K562 (cell line): ENCODE data around the gene KEL. TPM values are rescaled to one million over a fixed set of nuclear protein-coding genes. Genes with fewer than 3 reads are reported as not detected.
A peak's percentile ranks its signal among the peaks of the same experiment; 100 is the strongest.

Source experiments
- ATAC-seq: fragments of 200-7000 bp; cut with Tn5 transposase; 3 replicates; pipeline ENCODE4 v1.9.1; 2020; ENCODE audit warnings: moderate library complexity
- BruUV-seq: library from RNA; stranded (reverse); fragments of 400-500 nt; replicated peaks from 2 replicates; lab custom pipeline; 2021; lab: Mats Ljungman, UMichigan
- CTCF ChIA-PET: fragments of 300-600 bp; formaldehyde crosslinking; extraction: SDS; loops from one replicate; lab custom pipeline; 2021; ENCODE audit warnings: low intra/inter-chr PET ratio; lab: Yijun Ruan, JAX
- POLR2A ChIA-PET: fragments of 300-600, 350-650 bp; sonication (Branson Sonifier 250); formaldehyde crosslinking; extraction: SDS; loops from one replicate; lab custom pipeline; 2021; ENCODE audit warnings: antibody characterized with exemption, inconsistent platforms; lab: Yijun Ruan, JAX
- DNase-seq, 4 experiments: peaks; one replicate each; pipeline versions ENCODE4 v3.0.0 to v3.0.0-alpha.2; 2011 to 2018; ENCODE audit warnings: low spot score in 3 of 4, mixed read lengths in 3 of 4; ENCODE audit errors: extremely low read depth in 1 of 4
- FAIRE-seq: peaks from 2 replicates; lab custom pipeline; 2011; peaks lifted over from hg19 to GRCh38; lab: Jason Lieb, UNC
- H2AFZ ChIP-seq: 2 replicates; pipeline ENCODE4 v1.6.0; 2011; ENCODE audit warnings: low read depth, low read length, control low read depth, inconsistent platforms
- H3K27ac ChIP-seq: fragments of 200-600 bp; 3 replicates; pipeline ENCODE4 v1.8.0; 2011; ENCODE audit warnings: low read depth, mild to moderate bottlenecking, control low read depth, inconsistent platforms, low read length, moderate library complexity, mixed read lengths; ENCODE audit errors: extremely low read depth
- H3K27me3 ChIP-seq, 2 experiments: fragments of 300-600 bp in 1 of 2; 2 replicates in 1 of 2; 3 replicates in 1 of 2; pipeline versions ENCODE4 v1.6.0 to v1.8.0; 2011; ENCODE audit warnings: inconsistent platforms in 2 of 2, low read length in 2 of 2, mild to moderate bottlenecking in 1 of 2, mixed read lengths in 1 of 2, moderate library complexity in 1 of 2; ENCODE audit not compliant: control insufficient read depth in 2 of 2, insufficient read depth in 2 of 2
- H3K36me3 ChIP-seq: fragments of 300-600 bp; 3 replicates; pipeline ENCODE4 v1.8.0; 2011; ENCODE audit warnings: mild to moderate bottlenecking, low read length, inconsistent platforms; ENCODE audit not compliant: control insufficient read depth, insufficient read depth
- H3K4me1 ChIP-seq, 2 experiments: fragments of 200-600 bp in 1 of 2; replicated peaks in 1 of 2; 2 replicates in 1 of 2; 3 replicates in 1 of 2; pipeline versions ENCODE4 v1.5.1 to v1.8.0; 2011; ENCODE audit warnings: inconsistent platforms in 2 of 2, low read length in 2 of 2, mild to moderate bottlenecking in 1 of 2, mixed read lengths in 1 of 2, moderate library complexity in 1 of 2; ENCODE audit not compliant: control insufficient read depth in 2 of 2, insufficient read depth in 2 of 2
- H3K4me2 ChIP-seq: 2 replicates; pipeline ENCODE4 v1.6.1; 2011; ENCODE audit warnings: low read length, control low read depth, inconsistent platforms, mixed read lengths; ENCODE audit not compliant: insufficient read depth
- H3K4me3 ChIP-seq: fragments of 200-600 bp; sonication (generic), shearing (Covaris generic); 2 replicates; pipeline ENCODE4 v1.5.1; 2016; ENCODE audit warnings: control low read depth, inconsistent platforms
- H3K79me2 ChIP-seq: fragments of 200-600 bp; 3 replicates; pipeline ENCODE4 v1.8.0; 2011; ENCODE audit warnings: low read length, inconsistent platforms; ENCODE audit not compliant: control insufficient read depth, insufficient read depth
- H3K9ac ChIP-seq, 2 experiments: 2 replicates each; pipeline versions ENCODE4 v1.6.0 to v1.6.1; 2011; ENCODE audit warnings: low read depth in 2 of 2, low read length in 2 of 2, control low read depth in 1 of 2, inconsistent platforms in 1 of 2, mild to moderate bottlenecking in 1 of 2, mixed read lengths in 1 of 2; ENCODE audit not compliant: insufficient read depth in 1 of 2
- H3K9me1 ChIP-seq: one replicate; pipeline ENCODE4 v1.6.0; 2011; ENCODE audit warnings: inconsistent platforms, mild to moderate bottlenecking, low read length, moderate library complexity; ENCODE audit not compliant: control insufficient read depth, insufficient read depth
- H3K9me3 ChIP-seq: replicated peaks from 2 replicates; pipeline ENCODE4 v1.5.1; 2011; ENCODE audit warnings: low read depth, low read length, inconsistent platforms; ENCODE audit not compliant: control insufficient read depth, insufficient read depth
- H4K20me1 ChIP-seq: replicated peaks from 2 replicates; pipeline ENCODE4 v1.6.1; 2011; ENCODE audit warnings: low read length, inconsistent platforms, mixed read lengths; ENCODE audit not compliant: control insufficient read depth, insufficient read depth
- ADNP ChIP-seq: fragments of 200-800 bp; sonication (Bioruptor generic); IDR thresholded peaks from 2 replicates; pipeline ENCODE4 v1.6.1; 2016; ENCODE audit warnings: missing genetic modification characterization, missing compliant biosample characterization
- ARHGAP35 ChIP-seq: fragments of 450-650 bp; IDR thresholded peaks from 2 replicates; pipeline ENCODE4 v1.6.1; 2018; ENCODE audit not compliant: partially characterized antibody
- BACH1 ChIP-seq: fragments of 200-800 bp; sonication (Bioruptor generic); IDR thresholded peaks from 2 replicates; pipeline ENCODE4 v1.6.1; 2016; ENCODE audit warnings: missing genetic modification characterization, missing compliant biosample characterization
- CBX1 ChIP-seq: sonication (generic); IDR thresholded peaks from 2 replicates; pipeline ENCODE4 v1.6.1; 2016; ENCODE audit warnings: antibody characterized with exemption, low read depth, mild to moderate bottlenecking
- CSDE1 ChIP-seq, 2 experiments: fragments of 450-650 bp; IDR thresholded peaks; 2 replicates each; pipeline ENCODE4 v1.6.1; 2016; ENCODE audit warnings: mild to moderate bottlenecking in 1 of 2
- ETV1 ChIP-seq: fragments of 450-650 bp; conservative IDR thresholded peaks from 2 replicates; pipeline ENCODE4 v1.6.1; 2016; ENCODE audit warnings: missing genetic modification characterization, control low read depth, low read depth, missing compliant biosample characterization
- HNRNPH1 ChIP-seq: fragments of 200-400 bp; formaldehyde crosslinking; optimal IDR thresholded peaks from 2 replicates; pipeline ENCODE3; 2017; ENCODE audit warnings: low read depth, mild to moderate bottlenecking, low read length, moderate library complexity
- ILF3 ChIP-seq: fragments of 450-650 bp; IDR thresholded peaks from 2 replicates; pipeline ENCODE4 v1.6.1; 2018; ENCODE audit warnings: antibody characterized with exemption, mild to moderate bottlenecking, moderate library complexity, borderline replicate concordance
- KAT2B ChIP-seq: IDR thresholded peaks from one replicate; pipeline ENCODE4 v1.6.1; 2012; ENCODE audit warnings: low read depth, mild to moderate bottlenecking, control low read depth, inconsistent platforms, low read length, moderate library complexity
- NFIC ChIP-seq: fragments of 450-650 bp; IDR thresholded peaks from 2 replicates; pipeline ENCODE4 v1.6.1; 2017; ENCODE audit warnings: mild to moderate bottlenecking, inconsistent platforms
- OTX1 ChIP-seq: fragments of 450-650 bp; formaldehyde crosslinking; IDR thresholded peaks from 2 replicates; pipeline ENCODE4 v1.4.0; 2022; ENCODE audit warnings: mild to moderate bottlenecking
- POLR2A ChIP-seq: fragments of 450-650 bp; conservative IDR thresholded peaks from 2 replicates; pipeline ENCODE4 v1.6.1; 2016
- PURB ChIP-seq: sonication (generic); formaldehyde crosslinking; IDR thresholded peaks from 2 replicates; pipeline ENCODE4 v1.9.0; 2021; ENCODE audit warnings: low read depth, mild to moderate bottlenecking, missing genetic modification reagents
- RBM34 ChIP-seq: fragments of 200-400 bp; formaldehyde crosslinking; IDR thresholded peaks from 2 replicates; pipeline ENCODE4 v1.6.1; 2018; ENCODE audit warnings: low read length, borderline replicate concordance; ENCODE audit not compliant: insufficient read depth
- SMAD3 ChIP-seq: fragments of 450-650 bp; formaldehyde crosslinking; conservative IDR thresholded peaks from 2 replicates; pipeline ENCODE4 v1.4.0; 2020; ENCODE audit warnings: mild to moderate bottlenecking
- SMARCE1 ChIP-seq: fragments of 450-650 bp; IDR thresholded peaks from 2 replicates; pipeline ENCODE4 v1.7.1; 2016; ENCODE audit warnings: mild to moderate bottlenecking
- SUPT5H ChIP-seq: fragments of 450-650 bp; IDR thresholded peaks from 2 replicates; pipeline ENCODE4 v1.6.1; 2016
- TCF7L2 ChIP-seq: fragments of 150-350 bp; IDR thresholded peaks from 2 replicates; pipeline ENCODE4 v1.6.1; 2016; ENCODE audit warnings: low read depth, mild to moderate bottlenecking, low read length, moderate library complexity
- TCFL5 ChIP-seq: fragments of 250-450 bp; sonication (Bioruptor Pico); conservative IDR thresholded peaks from 2 replicates; pipeline ENCODE4 v1.6.1; 2021; ENCODE audit warnings: mild to moderate bottlenecking, moderate library complexity, matching md5 sums
- XRCC3 ChIP-seq: fragments of 450-650 bp; IDR thresholded peaks from 2 replicates; pipeline ENCODE4 v1.6.1; 2017; ENCODE audit warnings: mild to moderate bottlenecking, moderate library complexity
- WGBS: fragments of 100-300 bp; shearing (Covaris generic); methylation state at CpG from one replicate; pipeline ENCODE4 v1.1.6; 2016; ENCODE audit warnings: low coverage, mixed read lengths; ENCODE audit not compliant: insufficient coverage; ENCODE audit errors: missing lambda C conversion rate; 5-methylcytosine and 5-hydroxymethylcytosine counted together
- in situ Hi-C: fragments of 300-500 bp; cut with MboI; formaldehyde crosslinking; loops from 4 replicates; pipeline ENCODE4 v1.15.0; 2018; ENCODE audit warnings: inconsistent platforms, mixed read lengths
- intact Hi-C: fragments of 100-400 bp; cut with micrococcal nuclease; formaldehyde crosslinking; loops from 2 replicates; pipeline ENCODE4 v1.14.2; 2022
- polyA plus RNA-seq, 8 experiments: library from polyadenylated mRNA; depleted of rRNA in 4 of 8; stranded (reverse) in 5 of 8; unstranded in 3 of 8; fragments of >200 nt; fragmentation: Nextera tagmentation in 2 of 8; fragmentation: Illumina TruSeq in 1 of 8; extraction: Ambion mirVana in 2 of 8; extraction: Trizol in 1 of 8; gene quantifications; 2 replicates each; pipeline versions ENCODE4 v1.2.1 to v1.2.3, GENCODE V29; 2011 to 2014; ENCODE audit warnings: inconsistent platforms in 1 of 8, missing spikeins in 1 of 8
- total RNA-seq, 7 experiments: library from RNA; depleted of rRNA in 6 of 7; stranded (reverse); fragments of >200 nt in 6 of 7; fragmentation: Illumina TruSeq in 2 of 7; extraction: Trizol in 2 of 7; gene quantifications; 2 replicates each; pipeline versions ENCODE4 v1.2.1 to v1.2.3, GENCODE V29; 2011 to 2021; ENCODE audit warnings: low replicate concordance in 1 of 7
- TF ChIP-seq, protein P1 (sequence below): fragments of 250-450 bp; sonication (Bioruptor Pico); IDR thresholded peaks from 2 replicates; pipeline ENCODE4 v1.8.0; 2021; ENCODE audit warnings: moderate library complexity, mild to moderate bottlenecking, inconsistent platforms
- TF ChIP-seq, protein P2 (sequence below), 2 experiments: IDR thresholded peaks; 2 replicates each; pipeline ENCODE4 v1.6.1; 2012; ENCODE audit warnings: improper control_type of control experiment in 2 of 2, low read depth in 2 of 2, low read length in 2 of 2, borderline replicate concordance in 1 of 2

The KEL gene
- total and polyA plus RNA-seq, 9 of the 15 experiments (the other 6 are each of a cell fraction or from before 2014, with no cell fraction given), result 9.0 to 47.4 (median 22.2) TPM

DNA sequence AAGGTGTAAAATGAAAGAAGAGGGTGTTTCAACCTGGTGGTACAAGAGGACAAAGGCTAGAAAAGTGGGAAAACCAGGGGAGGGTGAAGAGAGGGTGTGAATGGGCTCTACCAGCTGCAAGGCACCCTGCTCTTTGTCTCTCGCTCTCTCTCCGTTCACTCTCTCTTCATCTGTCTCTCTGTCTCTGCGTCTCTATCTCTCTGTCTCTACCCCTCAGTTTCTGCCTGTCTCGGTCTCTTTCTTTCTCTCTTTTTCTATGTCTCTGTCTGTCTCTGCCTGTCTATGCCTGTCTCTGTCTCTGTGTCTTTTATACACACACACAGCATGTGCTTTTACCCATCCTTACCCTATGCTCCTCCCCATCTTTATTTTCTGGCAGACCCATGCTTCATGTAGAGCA is 23.6 kb downstream of the KEL start:
- POLR2A ChIA-PET, result no interaction called here
- peaks cover 4% of the 10 kb centered on the region for H3K9me1 ChIP-seq
- no TSS peak for BruUV-seq
- no peak for ATAC-seq
- DNase-seq, result no peak
- H3K79me2 ChIP-seq, result no peaks in the 10 kb centered on the region
- no peaks in the 10 kb centered on the region; the same call in 1 of the 2 replicates for H4K20me1 ChIP-seq
- no peak overlapping the region for H2AFZ ChIP-seq
- intact Hi-C loops (loop anchor here (2.0 kb wide), 1 partner anchor 22 kb away; no protein-coding TSS in a partner anchor), in situ Hi-C loops (no loop called here)
- CTCF ChIA-PET, result no interaction called here
- no peak overlapping the region for H3K9ac ChIP-seq
- H3K36me3 ChIP-seq, result peaks cover 28% of the 10 kb centered on the region
- no peak overlapping the region for H3K27ac ChIP-seq
- WGBS, result 69% methylated on average over 4 of the region's 4 CpGs
- no peak for FAIRE-seq
- H3K27me3 ChIP-seq, result peaks cover 5 to 6% of the 10 kb centered on the region in 2 experiments; a peak in 2 of 5 replicates
- peaks cover 3 to 6% of the 10 kb centered on the region in 2 experiments; a peak in 2 of 5 replicates for H3K4me1 ChIP-seq
- no peaks in the 10 kb centered on the region for H3K9me3 ChIP-seq
- H3K4me2 ChIP-seq, result no peak overlapping the region
- H3K4me3 ChIP-seq, result no peak overlapping the region
- TF ChIP-seq POLR2A, result peak; percentile 59
- no peak for TF ChIP-seq NFIC
- TF ChIP-seq, protein P1, sequence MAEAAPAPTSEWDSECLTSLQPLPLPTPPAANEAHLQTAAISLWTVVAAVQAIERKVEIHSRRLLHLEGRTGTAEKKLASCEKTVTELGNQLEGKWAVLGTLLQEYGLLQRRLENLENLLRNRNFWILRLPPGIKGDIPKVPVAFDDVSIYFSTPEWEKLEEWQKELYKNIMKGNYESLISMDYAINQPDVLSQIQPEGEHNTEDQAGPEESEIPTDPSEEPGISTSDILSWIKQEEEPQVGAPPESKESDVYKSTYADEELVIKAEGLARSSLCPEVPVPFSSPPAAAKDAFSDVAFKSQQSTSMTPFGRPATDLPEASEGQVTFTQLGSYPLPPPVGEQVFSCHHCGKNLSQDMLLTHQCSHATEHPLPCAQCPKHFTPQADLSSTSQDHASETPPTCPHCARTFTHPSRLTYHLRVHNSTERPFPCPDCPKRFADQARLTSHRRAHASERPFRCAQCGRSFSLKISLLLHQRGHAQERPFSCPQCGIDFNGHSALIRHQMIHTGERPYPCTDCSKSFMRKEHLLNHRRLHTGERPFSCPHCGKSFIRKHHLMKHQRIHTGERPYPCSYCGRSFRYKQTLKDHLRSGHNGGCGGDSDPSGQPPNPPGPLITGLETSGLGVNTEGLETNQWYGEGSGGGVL (CRISPR knock-in tag), result no peak
- no peak for TF ChIP-seq XRCC3
- no peak for TF ChIP-seq CBX1
- no peak for TF ChIP-seq CSDE1 (IDR thresholded peaks at IDR 0.05)
- no peak for TF ChIP-seq ETV1 (tag)
- no peak for TF ChIP-seq BACH1 (tag)
- TF ChIP-seq SMARCE1, result no peak
- TF ChIP-seq PURB (CRISPR knock-in tag), result no peak
- TF ChIP-seq HNRNPH1, result no peak
- no peak for TF ChIP-seq TCFL5 (CRISPR knock-in tag)
- TF ChIP-seq ADNP (tag), result no peak
- no peak for TF ChIP-seq RBM34
- peak; percentile 26; the same call in 1 of the 2 replicates for TF ChIP-seq SUPT5H
- no peak for TF ChIP-seq KAT2B
- no peak for TF ChIP-seq ILF3
- TF ChIP-seq, protein P2, sequence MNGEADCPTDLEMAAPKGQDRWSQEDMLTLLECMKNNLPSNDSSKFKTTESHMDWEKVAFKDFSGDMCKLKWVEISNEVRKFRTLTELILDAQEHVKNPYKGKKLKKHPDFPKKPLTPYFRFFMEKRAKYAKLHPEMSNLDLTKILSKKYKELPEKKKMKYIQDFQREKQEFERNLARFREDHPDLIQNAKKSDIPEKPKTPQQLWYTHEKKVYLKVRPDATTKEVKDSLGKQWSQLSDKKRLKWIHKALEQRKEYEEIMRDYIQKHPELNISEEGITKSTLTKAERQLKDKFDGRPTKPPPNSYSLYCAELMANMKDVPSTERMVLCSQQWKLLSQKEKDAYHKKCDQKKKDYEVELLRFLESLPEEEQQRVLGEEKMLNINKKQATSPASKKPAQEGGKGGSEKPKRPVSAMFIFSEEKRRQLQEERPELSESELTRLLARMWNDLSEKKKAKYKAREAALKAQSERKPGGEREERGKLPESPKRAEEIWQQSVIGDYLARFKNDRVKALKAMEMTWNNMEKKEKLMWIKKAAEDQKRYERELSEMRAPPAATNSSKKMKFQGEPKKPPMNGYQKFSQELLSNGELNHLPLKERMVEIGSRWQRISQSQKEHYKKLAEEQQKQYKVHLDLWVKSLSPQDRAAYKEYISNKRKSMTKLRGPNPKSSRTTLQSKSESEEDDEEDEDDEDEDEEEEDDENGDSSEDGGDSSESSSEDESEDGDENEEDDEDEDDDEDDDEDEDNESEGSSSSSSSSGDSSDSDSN (IDR thresholded peaks at IDR 0.05; ENCODE audit: borderline replicate concordance in 1 of 2, low read depth in 2 of 2, low read length in 2 of 2), result no peak
- TF ChIP-seq TCF7L2, result no peak
- no peak for TF ChIP-seq ARHGAP35
- no peak for TF ChIP-seq SMAD3 (CRISPR knock-in tag)
- TF ChIP-seq OTX1 (CRISPR knock-in tag), result peak; percentile 72; the same call in 1 of the 2 replicates
